Measurements from ENCODE around the gene KITLG. TPM values are rescaled to one million over a fixed set of nuclear protein-coding genes. Genes with fewer than 3 reads are reported as not detected.

The KITLG gene
- total RNA-seq, 1 experiment from 2014 or later = 11.7 TPM

DNA sequence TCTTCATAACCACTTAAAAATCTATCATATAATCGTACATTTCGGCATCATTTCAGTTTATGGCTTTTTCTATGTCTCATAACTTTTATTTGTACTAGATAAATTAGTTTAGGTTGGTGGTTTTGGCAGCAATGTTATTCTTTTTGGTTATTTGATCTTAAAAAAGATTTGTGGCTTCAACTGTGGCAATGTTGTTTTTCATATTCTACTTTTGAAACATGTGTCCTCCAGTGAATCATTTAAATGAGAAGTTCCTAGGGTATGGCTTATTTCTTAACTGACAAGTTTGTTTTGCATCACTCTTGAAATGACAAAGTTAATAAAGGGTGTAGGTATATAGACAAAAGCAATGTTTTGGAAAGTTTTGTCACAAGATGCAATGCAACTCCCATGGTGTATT lies 11.1 kb upstream of the KITLG start:
- Mint-ChIP-seq H3K27me3 (ENCODE audit: low read depth) (no peaks in the 10 kb centered on the region), H3K36me3 (ENCODE audit: insufficient read depth in 1 of 3, low read depth in 3 of 3) (peaks cover 5 to 13% (median 8%) of the 10 kb centered on the region in 3 experiments; a peak in 6 of 7 replicates), H3K4me3 (no peak overlapping the region), H3K4me1 (no peaks in the 10 kb centered on the region), H3K9me3 (peaks cover 12 to 14% of the 10 kb centered on the region in 2 experiments), H3K27ac (no peak overlapping the region)
- no peak overlapping the region for H2BK12ac ChIP-seq (ENCODE audit: insufficient read length, low read depth, low read length)
- 100% methylated on average over 2 of the region's 2 CpGs for WGBS (ENCODE audit: extremely low coverage, insufficient read length, low lambda C conversion rate)
- no peak overlapping the region for H2BK20ac ChIP-seq (ENCODE audit: low read depth, low read length, poor library complexity, severe bottlenecking)
- no peak overlapping the region for H2AK5ac ChIP-seq (ENCODE audit: insufficient read length, low read length)
- H3K79me2 ChIP-seq (ENCODE audit: insufficient read depth, low read length) = no peaks in the 10 kb centered on the region
- no peak overlapping the region for H3K18ac ChIP-seq (ENCODE audit: insufficient read length, low read depth, low read length)
- TF ChIP-seq, protein P1, sequence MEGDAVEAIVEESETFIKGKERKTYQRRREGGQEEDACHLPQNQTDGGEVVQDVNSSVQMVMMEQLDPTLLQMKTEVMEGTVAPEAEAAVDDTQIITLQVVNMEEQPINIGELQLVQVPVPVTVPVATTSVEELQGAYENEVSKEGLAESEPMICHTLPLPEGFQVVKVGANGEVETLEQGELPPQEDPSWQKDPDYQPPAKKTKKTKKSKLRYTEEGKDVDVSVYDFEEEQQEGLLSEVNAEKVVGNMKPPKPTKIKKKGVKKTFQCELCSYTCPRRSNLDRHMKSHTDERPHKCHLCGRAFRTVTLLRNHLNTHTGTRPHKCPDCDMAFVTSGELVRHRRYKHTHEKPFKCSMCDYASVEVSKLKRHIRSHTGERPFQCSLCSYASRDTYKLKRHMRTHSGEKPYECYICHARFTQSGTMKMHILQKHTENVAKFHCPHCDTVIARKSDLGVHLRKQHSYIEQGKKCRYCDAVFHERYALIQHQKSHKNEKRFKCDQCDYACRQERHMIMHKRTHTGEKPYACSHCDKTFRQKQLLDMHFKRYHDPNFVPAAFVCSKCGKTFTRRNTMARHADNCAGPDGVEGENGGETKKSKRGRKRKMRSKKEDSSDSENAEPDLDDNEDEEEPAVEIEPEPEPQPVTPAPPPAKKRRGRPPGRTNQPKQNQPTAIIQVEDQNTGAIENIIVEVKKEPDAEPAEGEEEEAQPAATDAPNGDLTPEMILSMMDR (conservative IDR thresholded peaks at IDR 0.05) = no peak
- H3K27me3 ChIP-seq (ENCODE audit: insufficient read depth, low read length) = no peaks in the 10 kb centered on the region
- H3K79me1 ChIP-seq (ENCODE audit: insufficient read depth, low read depth, low read length, poor library complexity, severe bottlenecking) = no peaks in the 10 kb centered on the region
- H3K23me2 ChIP-seq (ENCODE audit: insufficient read length, low read depth, low read length, poor library complexity, severe bottlenecking) = no peaks in the 10 kb centered on the region
- H3K4me1 ChIP-seq (ENCODE audit: insufficient read depth, low read length) = no peaks in the 10 kb centered on the region
- no peak overlapping the region for H4K8ac ChIP-seq (replicated peaks; ENCODE audit: insufficient read length, low read depth, low read length)
- H3K14ac ChIP-seq (ENCODE audit: insufficient read depth, low read length) = no peak overlapping the region
- no peak overlapping the region for H3K4me2 ChIP-seq (ENCODE audit: insufficient read depth, insufficient read length, low read length)
- H3K9ac ChIP-seq (ENCODE audit: extremely low read depth, insufficient read length, low read length) = no peak overlapping the region
- H3K9me3 ChIP-seq (ENCODE audit: control insufficient read depth, low read depth, low read length) = no peaks in the 10 kb centered on the region
- H4K91ac ChIP-seq (ENCODE audit: insufficient read length, low read depth, low read length) = no peak overlapping the region
- H3K56ac ChIP-seq (ENCODE audit: insufficient read length, low read depth, low read length) = no peak overlapping the region
- no peak overlapping the region for H2BK120ac ChIP-seq (ENCODE audit: low read depth, low read length, poor library complexity, severe bottlenecking)
- H2BK15ac ChIP-seq (ENCODE audit: low read depth, low read length) = no peak overlapping the region
- H4K5ac ChIP-seq (ENCODE audit: insufficient read length, low read depth, low read length) = no peak overlapping the region
- no peak overlapping the region for H3K27ac ChIP-seq (ENCODE audit: insufficient read length, low read depth, low read length)
- H3K4ac ChIP-seq (ENCODE audit: low read depth, low read length) = no peak overlapping the region
- DNase-seq = no peak
- H4K20me1 ChIP-seq (ENCODE audit: control insufficient read depth, insufficient read depth, insufficient read length) = no peaks in the 10 kb centered on the region
- H3T11ph ChIP-seq (ENCODE audit: low read length) = no peak overlapping the region
- H3K23ac ChIP-seq (ENCODE audit: insufficient read length, low read depth, low read length) = no peak overlapping the region
- no peak overlapping the region for H2AFZ ChIP-seq (ENCODE audit: low read length)
- H2BK5ac ChIP-seq (ENCODE audit: insufficient read length, low read length) = no peak overlapping the region

Data from H9 (cell line).